NCI-H510A treated with DMSO at 0.1 percent for 48 hours (cell line): ENCODE data around the gene EPM2AIP1.
"Not testable (repeated sequence)": the region's sequence is repeated elsewhere in the genome, so short reads cannot be mapped to it uniquely, and the experiment has no call there.

ENCODE experiments used
- DNase-seq: peaks from one replicate; lab custom pipeline; 2025; lab: John Stamatoyannopoulos, UW

The EPM2AIP1 gene

GRCh38 chr3:36992806-36993325, at the start of gene EPM2AIP1:
Gene EPM2AIP1 (minus strand): TSS chr3:36993131. CDS start chr3:36993077, 54 bp downstream.
- DNase-seq: no peak

GRCh38 chr3:37042712-37043111, 49.8 kb upstream of the EPM2AIP1 start:
- not testable (repeated sequence) for DNase-seq

GRCh38 chr3:37041546-37042195, 48.7 kb upstream of the EPM2AIP1 start:
- no peak for DNase-seq

- DNase-seq: no peak
These were observed 47.3 kb upstream of the EPM2AIP1 start for GRCh38 chr3:37040231-37040630.

GRCh38 chr3:37039161-37039846, 46.4 kb upstream of the EPM2AIP1 start:
- DNase-seq: no peak

GRCh38 chr3:37037352-37037751, 44.4 kb upstream of the EPM2AIP1 start:
- DNase-seq: no peak

GRCh38 chr3:37032961-37033360, 40.0 kb upstream of the EPM2AIP1 start:
- no peak for DNase-seq

- DNase-seq: no peak
These were observed 38.3 kb upstream of the EPM2AIP1 start for GRCh38 chr3:37031096-37031682.

- DNase-seq: no peak
These were observed 37.7 kb upstream of the EPM2AIP1 start for GRCh38 chr3:37030588-37030987.

- no peak for DNase-seq
These were observed 36.7 kb upstream of the EPM2AIP1 start for GRCh38 chr3:37029516-37030163.

- DNase-seq: no peak
These were observed 36.2 kb upstream of the EPM2AIP1 start for GRCh38 chr3:37029111-37029510.

GRCh38 chr3:37028329-37028728, 35.4 kb upstream of the EPM2AIP1 start:
- DNase-seq: no peak

GRCh38 chr3:37026851-37027250, 33.9 kb upstream of the EPM2AIP1 start:
- no peak for DNase-seq

- no peak for DNase-seq
These were observed 32.8 kb upstream of the EPM2AIP1 start for GRCh38 chr3:37025561-37026335.

GRCh38 chr3:37024820-37025405, 32.0 kb upstream of the EPM2AIP1 start:
- no peak for DNase-seq

GRCh38 chr3:37024092-37024491, 31.2 kb upstream of the EPM2AIP1 start:
- DNase-seq: no peak

- no peak for DNase-seq
These were observed 24.8 kb upstream of the EPM2AIP1 start for GRCh38 chr3:37017683-37018082.

GRCh38 chr3:37016903-37017302, 24.0 kb upstream of the EPM2AIP1 start:
- no peak for DNase-seq

GRCh38 chr3:37015642-37016041, 22.7 kb upstream of the EPM2AIP1 start:
- no peak for DNase-seq

- DNase-seq: no peak
These were observed 21.7 kb upstream of the EPM2AIP1 start for GRCh38 chr3:37014620-37015019.
